OCI-LY1 (cell line): ENCODE results near the gene IL1RAPL1.
"Not testable (repeated sequence)": the region's sequence is repeated elsewhere in the genome, so short reads cannot be mapped to it uniquely, and the experiment has no call there.

Experiments
- EZH2 ChIP-seq: fragments of 200-600 bp; sonication (generic), shearing (Covaris generic); IDR thresholded peaks from 2 replicates; pipeline ENCODE4 v1.8.0; 2017; ENCODE audit warnings: borderline replicate concordance, mixed run types, mild to moderate bottlenecking, antibody characterized with exemption, low read length, moderate library complexity, mixed read lengths
- TF ChIP-seq, protein P1 (sequence below): fragments of 200-600 bp; sonication (generic), shearing (Covaris generic); IDR thresholded peaks from 2 replicates; pipeline ENCODE4 v1.5.1; 2017; ENCODE audit warnings: mild to moderate bottlenecking, antibody characterized with exemption, low read length, moderate library complexity, mixed read lengths

- TF ChIP-seq, protein P1, sequence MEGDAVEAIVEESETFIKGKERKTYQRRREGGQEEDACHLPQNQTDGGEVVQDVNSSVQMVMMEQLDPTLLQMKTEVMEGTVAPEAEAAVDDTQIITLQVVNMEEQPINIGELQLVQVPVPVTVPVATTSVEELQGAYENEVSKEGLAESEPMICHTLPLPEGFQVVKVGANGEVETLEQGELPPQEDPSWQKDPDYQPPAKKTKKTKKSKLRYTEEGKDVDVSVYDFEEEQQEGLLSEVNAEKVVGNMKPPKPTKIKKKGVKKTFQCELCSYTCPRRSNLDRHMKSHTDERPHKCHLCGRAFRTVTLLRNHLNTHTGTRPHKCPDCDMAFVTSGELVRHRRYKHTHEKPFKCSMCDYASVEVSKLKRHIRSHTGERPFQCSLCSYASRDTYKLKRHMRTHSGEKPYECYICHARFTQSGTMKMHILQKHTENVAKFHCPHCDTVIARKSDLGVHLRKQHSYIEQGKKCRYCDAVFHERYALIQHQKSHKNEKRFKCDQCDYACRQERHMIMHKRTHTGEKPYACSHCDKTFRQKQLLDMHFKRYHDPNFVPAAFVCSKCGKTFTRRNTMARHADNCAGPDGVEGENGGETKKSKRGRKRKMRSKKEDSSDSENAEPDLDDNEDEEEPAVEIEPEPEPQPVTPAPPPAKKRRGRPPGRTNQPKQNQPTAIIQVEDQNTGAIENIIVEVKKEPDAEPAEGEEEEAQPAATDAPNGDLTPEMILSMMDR: not testable (repeated sequence)
- TF ChIP-seq EZH2: not testable (repeated sequence)
Observed at GRCh38 chrX:29332429-29332828, 745.2 kb downstream of the IL1RAPL1 start.
